Lung (tissue), 12 donors: ENCODE data around the gene CFL2. TPM values are rescaled to one million over a fixed set of nuclear protein-coding genes. Genes with fewer than 3 reads are reported as not detected.
A peak's percentile ranks its signal among the peaks of the same experiment; 100 is the strongest.

Experiments used
- ATAC-seq: fragments of 200-7000 bp; cut with Tn5 transposase; one replicate; pipeline ENCODE4 v1.9.1; 2020; ENCODE audit warnings: moderate number of reproducible peaks; ENCODE audit not compliant: insufficient read depth, low FRiP score
- DNase-seq, 3 donors: peaks; one replicate each; pipeline ENCODE4 v3.0.0-alpha.2; 2013 to 2017
- H3K27ac ChIP-seq, 2 donors: one replicate each; pipeline ENCODE4 v1.5.1; 2013; ENCODE audit warnings: mild to moderate bottlenecking in 2 of 2, moderate library complexity in 2 of 2, control low read depth in 1 of 2, inconsistent platforms in 1 of 2, low read depth in 1 of 2, low read length in 1 of 2
- H3K27me3 ChIP-seq, 3 donors: one replicate each; pipeline ENCODE4 v1.5.1; 2013; ENCODE audit warnings: low read length in 2 of 3; ENCODE audit not compliant: control insufficient read depth in 3 of 3, insufficient read depth in 3 of 3
- H3K36me3 ChIP-seq, 4 donors: one replicate each; pipeline ENCODE4 v1.5.1; 2013; ENCODE audit warnings: low read length in 4 of 4, mild to moderate bottlenecking in 1 of 4, moderate library complexity in 1 of 4; ENCODE audit not compliant: control insufficient read depth in 4 of 4, insufficient read depth in 4 of 4
- H3K4me1 ChIP-seq, 5 donors: one replicate each; pipeline ENCODE4 v1.5.1; 2013; ENCODE audit warnings: low read length in 5 of 5, mild to moderate bottlenecking in 2 of 5, moderate library complexity in 1 of 5; ENCODE audit not compliant: control insufficient read depth in 5 of 5, insufficient read depth in 5 of 5
- H3K4me3 ChIP-seq: one replicate; pipeline ENCODE4 v1.5.1; 2013; ENCODE audit warnings: mild to moderate bottlenecking, control low read depth, moderate library complexity
- H3K9ac ChIP-seq, 2 donors: one replicate each; pipeline ENCODE4 v1.5.1; 2013; ENCODE audit warnings: low read length in 2 of 2, control low read depth in 1 of 2; ENCODE audit not compliant: insufficient read depth in 1 of 2
- H3K9me3 ChIP-seq, 4 donors: one replicate each; pipeline ENCODE4 v1.5.1; 2013; ENCODE audit warnings: low read length in 3 of 4, mild to moderate bottlenecking in 1 of 4, moderate library complexity in 1 of 4; ENCODE audit not compliant: control insufficient read depth in 4 of 4, insufficient read depth in 3 of 4
- CTCF ChIP-seq: IDR thresholded peaks from 2 replicates; pipeline ENCODE4 v1.5.1; 2012; ENCODE audit warnings: mild to moderate bottlenecking; ENCODE audit errors: control extremely low read depth, extremely low read depth
- WGBS, 2 donors: extraction: QIAGEN DNeasy Blood & Tissue Kit; methylation state at CpG; one replicate each; pipeline ENCODE4 v1.1.7; 2013; 5-methylcytosine and 5-hydroxymethylcytosine counted together
- polyA plus RNA-seq, 2 donors: library from polyadenylated mRNA; stranded (reverse); fragments of 200-250 nt; gene quantifications; one replicate each; pipeline ENCODE4 v1.2.1, GENCODE V29; 2013
- total RNA-seq, 2 donors: library from RNA; depleted of rRNA in 1 of 2; stranded (reverse); fragments of >200 nt in 1 of 2; gene quantifications; one replicate each; pipeline ENCODE4 v1.2.1, GENCODE V29; 2014 to 2021
- donor health status: control.
- donor health status: control.
- donor health status: Bipolar disorder and iron deficiency.
- donor health status: healthy.
- donor health status: DM: yes; HTN: yes; CAD: no.

Gene CFL2
- total and polyA plus RNA-seq, 4 donors: 17.1 to 77.8 (median 33.7) TPM

DNA sequence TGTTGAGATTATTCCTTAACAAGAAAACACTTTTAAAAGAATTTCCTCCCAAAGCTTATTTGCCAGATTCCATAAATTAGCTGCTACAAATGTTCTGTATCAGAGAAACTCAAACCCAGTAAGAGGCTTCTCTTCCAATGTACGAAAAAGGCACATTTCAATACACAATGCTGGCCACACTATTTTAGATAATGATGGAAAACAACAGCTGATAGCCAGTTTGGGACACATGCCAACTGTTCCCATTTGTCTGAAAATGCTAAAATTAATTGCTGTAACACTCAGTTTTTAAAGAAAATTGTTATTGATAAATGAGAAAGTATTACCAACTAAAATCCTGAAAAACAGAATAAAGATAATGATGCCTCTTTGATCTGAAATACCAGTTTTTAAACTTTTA is 4.4 kb downstream of the CFL2 start:
- Histone ChIP-seq H3K27me3 (no peaks in the 10 kb centered on the region), H3K4me3 (no peak overlapping the region), H3K9ac (no peak overlapping the region), H3K27ac (peak overlapping the region in 1 of 2 donors; percentile 33), H3K4me1 (peaks cover 0 to 22% (median 7%) of the 10 kb centered on the region in 5 donors), H3K9me3 (no peaks in the 10 kb centered on the region), H3K36me3 (peaks cover 2 to 15% (median 8%) of the 10 kb centered on the region in 4 donors)
- WGBS, 2 donors: 65 to 90% methylated on average over 1 of the region's 1 CpG
- no peak for TF ChIP-seq CTCF
- ATAC-seq (no peak), DNase-seq (peak in 2 of 3 donors; percentile 40 to 44)

DNA sequence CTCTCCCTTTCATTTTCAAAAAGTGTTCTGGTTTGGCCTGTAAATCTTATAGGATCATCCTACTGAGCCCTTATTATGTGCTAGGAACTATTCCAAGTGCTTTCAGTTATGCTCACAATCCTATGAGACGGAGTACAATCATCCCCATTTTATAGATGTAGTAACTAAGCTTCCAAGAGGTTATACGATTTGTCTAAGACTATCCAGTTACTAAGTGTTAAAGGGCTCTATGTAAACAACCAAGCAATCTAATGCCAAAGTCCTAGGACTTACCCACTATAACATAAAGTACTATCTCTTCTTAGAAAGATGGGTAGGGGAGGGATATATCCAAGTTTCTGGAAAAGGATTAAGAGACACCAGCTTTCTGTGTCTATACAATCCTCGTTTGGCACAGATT is 6.7 kb downstream of the CFL2 start:
- peaks cover 2 to 12% (median 8%) of the 10 kb centered on the region in 4 donors for H3K36me3 ChIP-seq
- H3K4me3 ChIP-seq: no peak overlapping the region
- no peak for ATAC-seq
- DNase-seq: no peak
- H3K27ac ChIP-seq: no peak overlapping the region
- 92 to 94% methylated on average over 3 of the region's 3 CpGs for WGBS, 2 donors
- H3K9me3 ChIP-seq: no peaks in the 10 kb centered on the region
- H3K4me1 ChIP-seq: peaks cover 0 to 13% (median 3%) of the 10 kb centered on the region in 5 donors
- H3K27me3 ChIP-seq: no peaks in the 10 kb centered on the region
- no peak for TF ChIP-seq CTCF
- H3K9ac ChIP-seq: no peak overlapping the region

- H3K27ac ChIP-seq: no peak overlapping the region
- H3K4me1 ChIP-seq: no peaks in the 10 kb centered on the region
- H3K36me3 ChIP-seq: no peaks in the 10 kb centered on the region
- H3K27me3 ChIP-seq: no peaks in the 10 kb centered on the region
- H3K9ac ChIP-seq: no peak overlapping the region
- no peak overlapping the region for H3K4me3 ChIP-seq
- H3K9me3 ChIP-seq: no peaks in the 10 kb centered on the region
- 87 to 95% methylated on average over 3 of the region's 3 CpGs for WGBS, 2 donors
- ATAC-seq (no peak), DNase-seq (no peak)
- TF ChIP-seq CTCF: no peak
These were observed 12.6 kb downstream of the CFL2 start for GRCh38 chr14:34701808-34702207.

GRCh38 chr14:34700622-34701130 is 13.7 kb downstream of the CFL2 start:
- H3K36me3 ChIP-seq: no peaks in the 10 kb centered on the region
- H3K9me3 ChIP-seq: no peaks in the 10 kb centered on the region
- H3K27me3 ChIP-seq: no peaks in the 10 kb centered on the region
- H3K4me3 ChIP-seq: no peak overlapping the region
- no peaks in the 10 kb centered on the region for H3K4me1 ChIP-seq
- no peak for TF ChIP-seq CTCF
- 93 to 97% methylated on average over 1 of the region's 1 CpG for WGBS, 2 donors
- no peak overlapping the region for H3K9ac ChIP-seq
- H3K27ac ChIP-seq: no peak overlapping the region
- ATAC-seq (no peak), DNase-seq (no peak)
